22Rv1 (cell line): ENCODE measurements around the gene CROT.

Experiments
- H3K27ac ChIP-seq: fragments of 450-650 bp; 2 replicates; pipeline ENCODE4 v1.5.1; 2017
- ZFX ChIP-seq: fragments of 450-650 bp; IDR thresholded peaks from 2 replicates; pipeline ENCODE4 v1.6.1; 2017; ENCODE audit warnings: antibody characterized with exemption, borderline replicate concordance
- TF ChIP-seq, protein P1 (sequence below): fragments of 450-650 bp; IDR thresholded peaks from 2 replicates; pipeline ENCODE4 v1.5.1; 2017; ENCODE audit warnings: mild to moderate bottlenecking

CROT gene

DNA sequence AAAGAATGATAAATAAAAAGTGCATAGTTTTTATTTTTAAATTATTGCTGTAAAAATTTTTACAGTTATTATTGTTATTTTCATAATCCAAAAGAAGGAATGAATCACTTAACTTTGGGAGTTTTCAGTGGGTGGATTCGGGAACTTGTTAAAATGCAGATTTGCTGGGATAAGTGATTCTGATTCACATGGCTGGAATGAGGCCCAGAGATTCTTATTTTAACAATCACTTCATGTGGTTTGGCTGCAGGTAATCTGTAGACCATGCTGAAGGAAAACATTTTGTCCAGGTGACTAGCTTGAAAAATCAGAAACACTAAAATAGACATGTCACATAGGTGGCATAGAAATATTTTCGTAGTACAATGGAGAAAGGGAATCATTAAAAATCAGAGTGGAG is 13.9 kb downstream of the CROT start:
- TF ChIP-seq ZFX, result no peak
- TF ChIP-seq, protein P1, sequence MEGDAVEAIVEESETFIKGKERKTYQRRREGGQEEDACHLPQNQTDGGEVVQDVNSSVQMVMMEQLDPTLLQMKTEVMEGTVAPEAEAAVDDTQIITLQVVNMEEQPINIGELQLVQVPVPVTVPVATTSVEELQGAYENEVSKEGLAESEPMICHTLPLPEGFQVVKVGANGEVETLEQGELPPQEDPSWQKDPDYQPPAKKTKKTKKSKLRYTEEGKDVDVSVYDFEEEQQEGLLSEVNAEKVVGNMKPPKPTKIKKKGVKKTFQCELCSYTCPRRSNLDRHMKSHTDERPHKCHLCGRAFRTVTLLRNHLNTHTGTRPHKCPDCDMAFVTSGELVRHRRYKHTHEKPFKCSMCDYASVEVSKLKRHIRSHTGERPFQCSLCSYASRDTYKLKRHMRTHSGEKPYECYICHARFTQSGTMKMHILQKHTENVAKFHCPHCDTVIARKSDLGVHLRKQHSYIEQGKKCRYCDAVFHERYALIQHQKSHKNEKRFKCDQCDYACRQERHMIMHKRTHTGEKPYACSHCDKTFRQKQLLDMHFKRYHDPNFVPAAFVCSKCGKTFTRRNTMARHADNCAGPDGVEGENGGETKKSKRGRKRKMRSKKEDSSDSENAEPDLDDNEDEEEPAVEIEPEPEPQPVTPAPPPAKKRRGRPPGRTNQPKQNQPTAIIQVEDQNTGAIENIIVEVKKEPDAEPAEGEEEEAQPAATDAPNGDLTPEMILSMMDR, result no peak
- H3K27ac ChIP-seq, result no peak overlapping the region

DNA sequence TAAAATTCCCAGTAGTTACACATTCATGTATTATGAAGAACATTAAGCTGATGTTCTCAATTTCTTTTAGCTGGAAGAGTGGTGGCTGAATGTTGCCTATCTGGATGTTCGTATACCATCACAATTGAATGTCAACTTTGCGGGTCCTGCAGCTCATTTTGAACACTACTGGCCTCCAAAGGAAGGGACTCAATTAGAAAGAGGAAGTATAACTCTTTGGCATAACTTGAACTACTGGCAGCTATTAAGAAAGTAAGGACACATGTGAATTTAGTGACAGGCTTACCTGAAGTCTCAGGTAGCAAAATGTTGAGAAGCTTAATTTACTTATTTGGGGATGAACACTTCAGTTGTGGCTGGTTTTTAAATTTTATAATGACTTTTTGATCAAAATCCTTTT is 15.9 kb downstream of the CROT start:
- TF ChIP-seq, protein P1, result no peak
- no peak for TF ChIP-seq ZFX
- H3K27ac ChIP-seq, result no peak overlapping the region

DNA sequence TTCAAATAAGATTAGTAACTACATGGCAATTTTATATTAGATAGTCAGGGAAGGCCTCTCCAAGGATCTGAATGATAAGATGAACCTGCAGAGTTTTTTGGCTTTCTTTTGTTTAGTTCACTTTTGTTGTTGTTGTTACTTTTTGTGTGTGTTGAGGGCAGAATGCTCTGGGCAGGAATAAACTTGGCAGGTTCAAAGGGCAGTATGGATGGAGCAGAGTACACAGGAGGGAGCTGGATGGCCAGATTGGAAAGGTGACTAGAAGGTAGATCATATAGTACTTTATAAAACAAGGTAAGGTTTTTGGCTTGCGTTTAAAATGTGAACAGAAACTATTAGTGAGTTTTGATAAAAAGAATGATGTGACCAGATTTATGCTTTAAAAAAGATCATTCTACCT is 17.9 kb downstream of the CROT start:
- TF ChIP-seq ZFX, result no peak
- TF ChIP-seq, protein P1, result no peak
- H3K27ac ChIP-seq, result no peak overlapping the region

DNA sequence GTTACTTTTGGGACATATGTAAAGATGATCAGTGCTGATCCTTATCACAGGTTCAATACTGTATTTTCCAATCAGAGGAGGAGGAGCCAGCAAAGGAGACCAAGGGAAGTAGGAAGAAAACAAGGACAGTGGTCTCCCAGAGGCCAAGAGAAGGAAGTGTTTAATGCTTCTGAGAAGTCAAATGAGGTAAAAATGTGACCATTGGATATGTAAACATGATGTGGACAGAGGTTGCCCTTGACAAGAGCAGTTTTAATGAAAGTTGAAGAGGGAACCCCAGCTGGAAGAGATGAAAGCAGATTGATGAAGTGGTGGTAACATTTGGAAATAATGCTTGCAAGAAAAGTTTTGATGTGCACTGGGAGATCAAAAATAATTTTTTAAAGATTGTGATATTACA is 18.8 kb downstream of the CROT start:
- TF ChIP-seq ZFX, result no peak
- TF ChIP-seq, protein P1, result no peak
- no peak overlapping the region for H3K27ac ChIP-seq

DNA sequence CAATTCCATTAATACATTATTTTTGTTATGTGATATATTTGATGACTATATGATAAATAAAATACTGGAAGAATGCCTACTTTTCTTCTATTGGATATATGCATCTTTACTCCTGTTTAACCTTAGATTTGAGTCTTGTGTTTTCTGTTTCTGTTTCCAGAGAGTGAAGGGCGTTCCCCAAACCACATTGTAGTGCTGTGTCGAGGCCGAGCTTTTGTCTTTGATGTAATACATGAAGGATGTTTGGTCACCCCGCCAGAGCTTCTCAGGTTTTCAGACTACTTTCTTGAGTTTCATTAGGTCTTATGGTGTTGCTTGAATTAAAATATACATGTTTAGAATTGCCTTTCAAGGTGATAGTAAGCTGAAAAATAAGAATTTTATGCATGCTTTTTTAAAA is 23.8 kb downstream of the CROT start:
- no peak for TF ChIP-seq ZFX
- TF ChIP-seq, protein P1, result no peak
- no peak overlapping the region for H3K27ac ChIP-seq

DNA sequence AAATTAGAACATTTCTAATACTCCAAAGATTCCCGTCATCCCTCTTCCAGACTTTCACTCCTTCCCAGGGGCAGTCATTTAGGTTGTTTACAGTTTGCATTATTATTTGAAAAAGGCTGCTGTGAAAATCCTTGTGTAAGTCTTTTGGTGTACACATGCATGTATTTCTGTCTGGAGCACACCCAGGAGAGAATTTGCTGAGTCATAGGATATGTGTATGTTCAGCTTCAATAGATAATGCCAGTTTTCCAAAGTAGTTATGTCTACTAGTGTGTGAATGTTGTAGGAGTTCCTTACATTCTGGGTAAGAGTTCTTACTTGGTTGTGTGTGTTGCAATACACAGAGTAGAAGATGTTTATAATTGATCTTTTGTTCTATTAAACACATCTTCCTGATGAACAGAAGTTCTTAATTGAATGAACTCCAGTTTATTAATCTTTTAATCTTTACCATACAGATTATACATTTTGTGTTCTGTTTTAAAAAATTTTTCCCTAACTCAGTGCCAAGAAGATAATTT is 25.3 kb downstream of the CROT start:
- peak overlapping the region; percentile 24; the same call in 1 of the 2 replicates for H3K27ac ChIP-seq
- TF ChIP-seq ZFX, result no peak
- TF ChIP-seq, protein P1, result no peak

DNA sequence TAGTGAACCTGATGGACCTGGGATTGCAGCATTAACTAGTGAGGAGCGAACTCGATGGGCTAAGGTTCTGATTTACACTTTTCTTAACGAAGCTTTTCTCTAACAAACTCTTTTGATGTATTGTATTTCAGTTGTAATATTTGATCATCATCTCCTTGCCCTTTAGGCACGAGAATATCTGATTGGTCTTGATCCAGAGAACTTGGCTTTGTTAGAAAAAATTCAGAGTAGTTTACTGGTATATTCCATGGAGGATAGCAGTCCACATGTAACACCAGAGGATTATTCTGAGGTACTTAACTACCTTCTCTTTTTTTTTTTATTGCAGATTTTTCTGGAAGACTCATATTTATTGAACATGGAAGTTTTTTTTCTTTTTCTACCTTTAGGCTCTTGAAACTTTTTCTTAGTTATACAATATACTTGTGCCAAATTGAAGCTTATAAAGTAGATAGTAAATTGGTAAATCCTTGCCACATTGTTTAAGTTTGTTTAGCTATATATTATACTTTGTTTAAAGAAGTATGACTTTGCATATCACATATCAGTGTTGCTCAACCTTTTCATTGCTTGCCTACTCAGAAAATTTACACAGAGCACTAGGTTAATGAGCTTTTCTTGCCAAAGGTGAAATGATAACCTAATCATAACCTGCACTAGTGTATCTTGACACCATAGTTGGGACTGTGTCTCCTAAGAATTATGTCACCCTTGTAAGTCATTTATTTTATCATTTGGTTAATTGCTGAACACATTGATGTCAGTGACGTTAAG is 30.4 kb downstream of the CROT start:
- peak overlapping the region; percentile 62 for H3K27ac ChIP-seq
- no peak for TF ChIP-seq ZFX
- TF ChIP-seq, protein P1, result no peak
